Gastroesophageal sphincter (tissue), 4 donors: ENCODE data around the gene MORF4L1. TPM values are rescaled to one million over a fixed set of nuclear protein-coding genes. Genes with fewer than 3 reads are reported as not detected.
A peak's percentile ranks its signal among the peaks of the same experiment; 100 is the strongest.

ENCODE experiments used
- ATAC-seq: fragments of 150-250 bp; one replicate; pipeline ENCODE4 v1.9.1; 2016; ENCODE audit warnings: mild to moderate bottlenecking, moderate library complexity
- H3K27ac ChIP-seq, 4 donors: fragments of 200-600 bp; sonication (generic) in 3 of 4; 1 replicate in 3 of 4; 2 replicates in 1 of 4; pipeline ENCODE4 v1.5.1; 2016 to 2019
- H3K27me3 ChIP-seq: fragments of 200-600 bp; sonication (generic); one replicate; pipeline ENCODE4 v1.5.1; 2019
- H3K36me3 ChIP-seq, 2 donors: fragments of 200-600 bp; sonication (generic); one replicate each; pipeline ENCODE4 v1.5.1; 2019; ENCODE audit warnings: control low read depth in 1 of 2
- H3K4me1 ChIP-seq, 3 donors: fragments of 200-600 bp; sonication (generic); 1 replicate in 2 of 3; 2 replicates in 1 of 3; pipeline ENCODE4 v1.5.1; 2016 to 2019; ENCODE audit warnings: control low read depth in 2 of 3
- H3K4me3 ChIP-seq, 2 donors: fragments of 200-600 bp; sonication (generic); one replicate each; pipeline ENCODE4 v1.5.1; 2019; ENCODE audit warnings: mild to moderate bottlenecking in 1 of 2, moderate library complexity in 1 of 2
- H3K9me3 ChIP-seq, 3 donors: fragments of 200-600 bp; sonication (generic); one replicate each; pipeline ENCODE4 v1.5.1; 2017 to 2019; ENCODE audit warnings: control low read depth in 2 of 3
- CTCF ChIP-seq, 4 experiments: fragments of 200-600 bp in 2 of 4; fragments of 450-650 bp in 2 of 4; sonication (generic) in 1 of 4; IDR thresholded peaks; one replicate each; pipeline ENCODE4 v1.5.1; 2017 to 2019; ENCODE audit warnings: antibody characterized with exemption in 4 of 4, mild to moderate bottlenecking in 2 of 4, moderate library complexity in 2 of 4
- EP300 ChIP-seq: sonication (generic); formaldehyde crosslinking; IDR thresholded peaks from one replicate; pipeline ENCODE4 v1.6.1; 2017; ENCODE audit warnings: antibody characterized with exemption, mild to moderate bottlenecking
- POLR2A ChIP-seq, 2 donors: fragments of 450-650 bp; IDR thresholded peaks; one replicate each; pipeline ENCODE4 v1.6.1; 2017; ENCODE audit warnings: antibody characterized with exemption in 2 of 2, mild to moderate bottlenecking in 2 of 2, moderate library complexity in 1 of 2
- POLR2AphosphoS5 ChIP-seq: sonication (generic); formaldehyde crosslinking; IDR thresholded peaks from one replicate; pipeline ENCODE4 v1.6.1; 2017; ENCODE audit warnings: antibody characterized with exemption
- WGBS, 2 donors: methylation state at CpG; one replicate each; pipeline ENCODE4 v1.1.5; 2018; ENCODE audit warnings: low coverage in 1 of 2; 5-methylcytosine and 5-hydroxymethylcytosine counted together
- total RNA-seq, 4 donors: library from RNA; depleted of rRNA; stranded (reverse); fragments of >200 nt; gene quantifications; one replicate each; pipeline ENCODE4 v1.1.0, GENCODE V29; 2016

Gene MORF4L1
- total RNA-seq, 4 donors from 2014 or later, result 347 to 449 (median 406) TPM

DNA sequence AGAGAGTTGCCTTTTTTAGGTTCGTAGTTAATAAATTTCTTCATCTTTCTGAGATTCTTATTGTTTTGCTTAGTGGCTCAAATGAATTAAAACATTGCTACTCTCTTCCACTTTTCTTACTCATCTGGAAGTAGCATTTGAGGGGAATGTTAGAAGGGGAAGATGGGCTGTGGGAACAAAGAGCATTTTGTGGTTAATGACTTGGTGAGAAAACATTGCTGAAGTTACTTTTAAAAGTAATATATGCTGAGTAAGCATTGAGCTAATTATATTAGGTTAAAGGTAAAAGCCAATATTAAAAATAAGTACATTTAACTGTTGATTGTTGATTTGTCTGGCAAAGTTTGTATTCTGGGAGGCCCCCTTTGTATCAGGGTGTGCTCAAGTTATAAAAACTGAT lies 5.7 kb downstream of the MORF4L1 start:
- Histone ChIP-seq H3K36me3 (peaks cover 0 to 27% of the 10 kb centered on the region in 2 donors), H3K27ac (peak overlapping the region in 1 of 4 donors; percentile 6), H3K4me3 (no peak overlapping the region), H3K27me3 (no peaks in the 10 kb centered on the region), H3K4me1 (peaks cover 6 to 88% (median 36%) of the 10 kb centered on the region in 3 donors), H3K9me3 (no peaks in the 10 kb centered on the region)
- WGBS, 2 donors, result 7 to 27% methylated on average over 1 of the region's 1 CpG
- ATAC-seq, result no peak
- TF ChIP-seq CTCF (IDR thresholded peaks at IDR 0.05) (no peak), EP300 (no peak), POLR2A (IDR thresholded peaks at IDR 0.05) (no peak), POLR2AphosphoS5 (no peak)

DNA sequence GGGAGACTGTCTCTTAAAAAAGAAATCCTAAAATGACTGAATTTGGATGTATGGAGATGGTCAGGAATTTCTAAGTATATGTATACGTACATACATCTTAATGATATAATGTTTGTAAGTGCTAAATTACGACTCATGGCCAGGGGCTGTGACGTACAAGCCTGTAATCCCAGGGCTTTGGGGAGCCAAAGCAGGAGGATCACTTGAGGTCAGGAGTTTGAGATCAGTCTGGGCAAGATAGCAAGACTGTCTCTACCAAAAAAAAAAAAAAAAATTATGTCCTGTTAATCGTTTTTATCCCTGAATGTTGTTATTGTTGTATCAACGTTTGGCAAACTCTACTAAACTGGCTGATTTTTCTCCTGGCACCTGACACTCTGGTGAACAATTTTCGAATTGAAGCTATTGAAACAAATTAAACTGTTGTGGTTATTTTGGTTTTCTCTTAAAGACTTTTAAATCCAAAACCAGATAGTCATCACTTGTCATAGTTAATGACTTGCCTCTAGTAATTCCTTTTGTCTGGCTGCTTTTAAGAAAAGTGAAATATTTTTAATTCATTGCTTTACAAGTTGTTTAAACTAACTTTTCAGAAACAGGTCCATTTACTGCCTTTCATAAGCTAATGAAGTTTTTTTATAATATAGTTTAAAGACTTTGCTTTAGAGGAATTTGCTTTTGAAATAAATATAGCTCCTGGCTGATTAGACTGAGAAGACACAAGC lies 7.0 kb downstream of the MORF4L1 start:
- Histone ChIP-seq H3K36me3 (peaks cover 0 to 37% of the 10 kb centered on the region in 2 donors), H3K4me1 (peaks cover 6 to 97% (median 36%) of the 10 kb centered on the region in 3 donors), H3K27me3 (no peaks in the 10 kb centered on the region), H3K27ac (peak overlapping the region in 1 of 4 donors; percentile 63), H3K9me3 (no peaks in the 10 kb centered on the region), H3K4me3 (no peak overlapping the region)
- ATAC-seq, result no peak
- no peak for TF ChIP-seq CTCF (IDR thresholded peaks at IDR 0.05)
- TF ChIP-seq POLR2A (IDR thresholded peaks at IDR 0.05), result no peak
- no peak for TF ChIP-seq POLR2AphosphoS5
- no peak for TF ChIP-seq EP300
- 8 to 9% methylated on average over 6 of the region's 6 CpGs for WGBS, 2 donors

DNA sequence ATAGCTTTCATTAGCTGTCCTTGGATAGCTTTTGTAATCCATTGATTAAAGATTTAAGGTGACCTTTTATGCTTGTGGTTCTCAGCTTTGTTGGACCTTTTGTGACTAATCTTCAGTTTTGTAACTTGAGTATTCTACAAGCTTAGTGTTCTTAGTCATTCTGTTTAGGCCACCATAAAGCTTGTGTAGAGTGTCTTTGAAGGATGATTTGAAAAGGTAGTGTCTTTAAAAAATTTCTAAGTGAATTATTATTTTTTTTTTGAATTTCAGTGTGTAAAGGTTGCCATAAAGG lies 7.5 kb downstream of the MORF4L1 start:
- Histone ChIP-seq H3K27ac (no peak overlapping the region), H3K4me3 (no peak overlapping the region), H3K9me3 (no peaks in the 10 kb centered on the region), H3K4me1 (peaks cover 8 to 97% (median 35%) of the 10 kb centered on the region in 3 donors), H3K36me3 (peaks cover 0 to 42% of the 10 kb centered on the region in 2 donors), H3K27me3 (no peaks in the 10 kb centered on the region)
- ATAC-seq, result no peak
- TF ChIP-seq POLR2A (IDR thresholded peaks at IDR 0.05) (no peak), EP300 (no peak), POLR2AphosphoS5 (no peak), CTCF (IDR thresholded peaks at IDR 0.05) (no peak)

DNA sequence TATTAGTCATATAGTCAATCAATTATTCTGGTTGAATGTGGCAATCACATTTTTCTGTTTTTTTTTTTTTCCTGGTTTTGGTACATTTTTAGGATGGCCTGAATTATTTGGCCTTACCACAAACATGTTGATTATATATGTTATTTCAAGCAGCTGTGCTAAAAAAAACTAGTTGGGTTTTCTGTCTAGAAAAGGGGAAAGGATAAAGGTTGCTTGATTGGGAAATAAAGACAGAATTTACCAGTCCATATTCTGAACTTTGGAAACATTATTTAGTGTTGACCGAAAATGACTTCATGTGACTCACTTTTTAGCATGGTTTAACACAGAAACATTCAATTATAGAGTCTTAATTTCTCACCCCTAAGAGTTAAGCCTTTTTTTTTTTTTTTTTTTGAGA lies 8.1 kb downstream of the MORF4L1 start:
- peaks cover 0 to 48% of the 10 kb centered on the region in 2 donors for H3K36me3 ChIP-seq
- H3K4me3 ChIP-seq, result no peak overlapping the region
- no peak for ATAC-seq
- H3K27ac ChIP-seq, result no peak overlapping the region
- WGBS, 2 donors, result 75 to 88% methylated on average over 1 of the region's 1 CpG
- no peaks in the 10 kb centered on the region for H3K27me3 ChIP-seq
- H3K4me1 ChIP-seq, result peaks cover 9 to 96% (median 33%) of the 10 kb centered on the region in 3 donors
- TF ChIP-seq EP300 (no peak), CTCF (IDR thresholded peaks at IDR 0.05) (no peak), POLR2A (IDR thresholded peaks at IDR 0.05) (no peak), POLR2AphosphoS5 (no peak)
- H3K9me3 ChIP-seq, result no peaks in the 10 kb centered on the region

DNA sequence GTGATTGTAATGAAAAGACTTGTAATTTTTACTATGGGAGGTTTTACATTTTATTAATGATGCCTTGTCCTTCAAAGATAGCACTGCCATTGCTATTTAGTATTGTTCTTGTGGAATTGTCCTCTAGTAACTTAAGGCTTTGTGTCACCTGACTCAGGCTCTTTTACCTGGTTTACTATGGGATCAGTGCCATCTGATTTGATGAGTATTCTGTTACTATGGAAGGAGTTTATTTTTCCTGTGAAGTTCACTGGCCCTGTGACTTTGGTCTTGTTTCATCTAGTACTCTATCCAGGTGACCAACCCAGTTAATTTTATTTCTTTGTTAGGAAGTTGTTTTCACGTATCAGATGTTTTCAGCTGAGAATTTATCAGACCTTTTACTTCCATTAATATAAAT lies 9.0 kb downstream of the MORF4L1 start:
- H3K27me3 ChIP-seq, result no peaks in the 10 kb centered on the region
- ATAC-seq, result no peak
- peaks cover 0 to 57% of the 10 kb centered on the region in 2 donors for H3K36me3 ChIP-seq
- H3K9me3 ChIP-seq, result no peaks in the 10 kb centered on the region
- H3K4me1 ChIP-seq, result peaks cover 9 to 91% (median 32%) of the 10 kb centered on the region in 3 donors
- no peak overlapping the region for H3K4me3 ChIP-seq
- TF ChIP-seq POLR2AphosphoS5 (no peak), CTCF (IDR thresholded peaks at IDR 0.05) (no peak)
- no peak overlapping the region for H3K27ac ChIP-seq
- WGBS, 2 donors, result 44 to 73% methylated on average over 1 of the region's 1 CpG
